Lung (tissue), 12 donors: ENCODE results near the gene PALLD. TPM values are rescaled to one million over a fixed set of nuclear protein-coding genes. Genes with fewer than 3 reads are reported as not detected.

Experiments
- ATAC-seq: fragments of 200-7000 bp; cut with Tn5 transposase; one replicate; pipeline ENCODE4 v1.9.1; 2020; ENCODE audit warnings: moderate number of reproducible peaks; ENCODE audit not compliant: insufficient read depth, low FRiP score
- DNase-seq, 3 donors: peaks; one replicate each; pipeline ENCODE4 v3.0.0-alpha.2; 2013 to 2017
- H3K27ac ChIP-seq, 2 donors: one replicate each; pipeline ENCODE4 v1.5.1; 2013; ENCODE audit warnings: mild to moderate bottlenecking in 2 of 2, moderate library complexity in 2 of 2, control low read depth in 1 of 2, inconsistent platforms in 1 of 2, low read depth in 1 of 2, low read length in 1 of 2
- H3K27me3 ChIP-seq, 3 donors: one replicate each; pipeline ENCODE4 v1.5.1; 2013; ENCODE audit warnings: low read length in 2 of 3; ENCODE audit not compliant: control insufficient read depth in 3 of 3, insufficient read depth in 3 of 3
- H3K36me3 ChIP-seq, 4 donors: one replicate each; pipeline ENCODE4 v1.5.1; 2013; ENCODE audit warnings: low read length in 4 of 4, mild to moderate bottlenecking in 1 of 4, moderate library complexity in 1 of 4; ENCODE audit not compliant: control insufficient read depth in 4 of 4, insufficient read depth in 4 of 4
- H3K4me1 ChIP-seq, 5 donors: one replicate each; pipeline ENCODE4 v1.5.1; 2013; ENCODE audit warnings: low read length in 5 of 5, mild to moderate bottlenecking in 2 of 5, moderate library complexity in 1 of 5; ENCODE audit not compliant: control insufficient read depth in 5 of 5, insufficient read depth in 5 of 5
- H3K4me3 ChIP-seq: one replicate; pipeline ENCODE4 v1.5.1; 2013; ENCODE audit warnings: mild to moderate bottlenecking, control low read depth, moderate library complexity
- H3K9ac ChIP-seq, 2 donors: one replicate each; pipeline ENCODE4 v1.5.1; 2013; ENCODE audit warnings: low read length in 2 of 2, control low read depth in 1 of 2; ENCODE audit not compliant: insufficient read depth in 1 of 2
- H3K9me3 ChIP-seq, 4 donors: one replicate each; pipeline ENCODE4 v1.5.1; 2013; ENCODE audit warnings: low read length in 3 of 4, mild to moderate bottlenecking in 1 of 4, moderate library complexity in 1 of 4; ENCODE audit not compliant: control insufficient read depth in 4 of 4, insufficient read depth in 3 of 4
- WGBS, 2 donors: extraction: QIAGEN DNeasy Blood & Tissue Kit; methylation state at CpG; one replicate each; pipeline ENCODE4 v1.1.7; 2013; 5-methylcytosine and 5-hydroxymethylcytosine counted together
- polyA plus RNA-seq, 2 donors: library from polyadenylated mRNA; stranded (reverse); fragments of 200-250 nt; gene quantifications; one replicate each; pipeline ENCODE4 v1.2.1, GENCODE V29; 2013
- total RNA-seq, 2 donors: library from RNA; depleted of rRNA in 1 of 2; stranded (reverse); fragments of >200 nt in 1 of 2; gene quantifications; one replicate each; pipeline ENCODE4 v1.2.1, GENCODE V29; 2014 to 2021
- TF ChIP-seq, protein P1 (sequence below): IDR thresholded peaks from 2 replicates; pipeline ENCODE4 v1.5.1; 2012; ENCODE audit warnings: mild to moderate bottlenecking; ENCODE audit errors: control extremely low read depth, extremely low read depth
- donor health status: control.
- donor health status: control.
- donor health status: Bipolar disorder and iron deficiency.
- donor health status: healthy.
- donor health status: DM: yes; HTN: yes; CAD: no.

PALLD gene
- total and polyA plus RNA-seq, 4 donors, result 20.7 to 139 (median 63.0) TPM

DNA sequence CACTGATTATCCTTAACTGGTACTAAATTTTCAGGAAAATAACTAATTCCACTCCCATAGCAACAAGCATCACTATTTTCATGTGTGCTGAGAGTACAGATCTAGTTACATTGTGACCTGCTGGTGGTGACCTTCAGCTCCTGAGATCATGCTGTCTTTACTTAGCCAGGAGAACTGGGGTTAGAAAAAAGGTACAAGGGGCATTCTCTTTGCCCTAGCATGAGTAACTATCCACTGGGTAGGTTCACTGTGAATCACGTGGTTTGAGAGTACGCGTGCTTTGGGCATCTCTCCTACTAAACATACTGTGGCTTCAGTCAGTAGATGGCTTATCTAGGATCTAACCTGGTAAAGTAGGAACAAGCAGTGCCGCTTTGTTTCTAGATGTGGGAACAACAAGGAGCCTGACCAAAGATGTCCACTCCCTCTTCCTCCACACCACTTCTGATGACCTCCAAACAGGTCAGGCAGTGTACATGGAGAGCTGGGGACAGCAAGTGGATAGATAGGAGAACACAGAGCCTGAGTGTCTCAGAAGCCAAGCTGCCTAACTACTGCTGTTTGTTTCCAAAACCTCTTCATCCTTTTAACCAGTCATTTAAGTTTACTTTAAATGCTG, 423.0 kb downstream of the PALLD start:
- no peak overlapping the region for H3K4me3 ChIP-seq
- TF ChIP-seq, protein P1, sequence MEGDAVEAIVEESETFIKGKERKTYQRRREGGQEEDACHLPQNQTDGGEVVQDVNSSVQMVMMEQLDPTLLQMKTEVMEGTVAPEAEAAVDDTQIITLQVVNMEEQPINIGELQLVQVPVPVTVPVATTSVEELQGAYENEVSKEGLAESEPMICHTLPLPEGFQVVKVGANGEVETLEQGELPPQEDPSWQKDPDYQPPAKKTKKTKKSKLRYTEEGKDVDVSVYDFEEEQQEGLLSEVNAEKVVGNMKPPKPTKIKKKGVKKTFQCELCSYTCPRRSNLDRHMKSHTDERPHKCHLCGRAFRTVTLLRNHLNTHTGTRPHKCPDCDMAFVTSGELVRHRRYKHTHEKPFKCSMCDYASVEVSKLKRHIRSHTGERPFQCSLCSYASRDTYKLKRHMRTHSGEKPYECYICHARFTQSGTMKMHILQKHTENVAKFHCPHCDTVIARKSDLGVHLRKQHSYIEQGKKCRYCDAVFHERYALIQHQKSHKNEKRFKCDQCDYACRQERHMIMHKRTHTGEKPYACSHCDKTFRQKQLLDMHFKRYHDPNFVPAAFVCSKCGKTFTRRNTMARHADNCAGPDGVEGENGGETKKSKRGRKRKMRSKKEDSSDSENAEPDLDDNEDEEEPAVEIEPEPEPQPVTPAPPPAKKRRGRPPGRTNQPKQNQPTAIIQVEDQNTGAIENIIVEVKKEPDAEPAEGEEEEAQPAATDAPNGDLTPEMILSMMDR, result no peak
- DNase-seq, result no peak
- WGBS, 2 donors, result 88 to 95% methylated on average over 4 of the region's 4 CpGs
- peaks cover 4 to 42% (median 23%) of the 10 kb centered on the region in 4 donors for H3K36me3 ChIP-seq
- H3K4me1 ChIP-seq, result no peaks in the 10 kb centered on the region
- H3K9ac ChIP-seq, result no peak overlapping the region
- no peak for ATAC-seq
- H3K27me3 ChIP-seq, result no peaks in the 10 kb centered on the region
- H3K9me3 ChIP-seq, result no peaks in the 10 kb centered on the region
- peak overlapping the region in 1 of 2 donors; percentile 5 for H3K27ac ChIP-seq

DNA sequence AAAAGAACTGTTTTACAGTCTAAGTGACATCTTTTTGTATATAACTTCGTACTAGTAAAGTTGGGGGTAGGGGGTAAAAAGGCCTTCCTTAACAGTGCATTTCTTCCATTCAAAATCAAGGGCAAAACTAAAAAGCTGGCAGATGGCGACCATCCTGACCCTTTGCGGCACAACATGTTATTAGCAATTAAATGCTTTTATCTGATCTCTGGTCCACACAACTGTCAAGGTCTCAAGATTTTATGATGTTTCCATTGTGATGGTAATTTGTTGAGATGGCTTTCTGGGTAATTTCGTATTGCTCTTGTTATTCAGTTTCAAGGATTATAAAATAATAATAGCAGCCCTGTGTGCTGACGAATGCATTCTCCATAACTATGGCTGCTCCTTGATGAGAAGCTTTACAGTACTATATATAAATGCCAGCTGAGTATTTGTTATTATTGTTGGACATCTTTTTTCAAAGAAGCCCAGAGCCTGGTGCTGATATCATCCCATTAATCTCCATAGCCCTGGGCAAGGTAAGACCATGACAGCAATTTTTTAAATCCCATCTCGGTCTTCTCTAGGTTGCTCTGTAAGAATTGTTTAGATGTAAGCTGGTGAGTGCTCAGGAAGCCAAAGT, 423.7 kb downstream of the PALLD start:
- H3K4me3 ChIP-seq, result no peak overlapping the region
- H3K27ac ChIP-seq, result peak overlapping the region in 1 of 2 donors; percentile 5
- no peaks in the 10 kb centered on the region for H3K4me1 ChIP-seq
- peaks cover 4 to 47% (median 26%) of the 10 kb centered on the region in 4 donors for H3K36me3 ChIP-seq
- DNase-seq, result no peak
- no peaks in the 10 kb centered on the region for H3K9me3 ChIP-seq
- TF ChIP-seq, protein P1, result no peak
- H3K9ac ChIP-seq, result no peak overlapping the region
- WGBS, 2 donors, result 90 to 92% methylated on average over 6 of the region's 6 CpGs
- no peaks in the 10 kb centered on the region for H3K27me3 ChIP-seq
- ATAC-seq, result no peak

DNA sequence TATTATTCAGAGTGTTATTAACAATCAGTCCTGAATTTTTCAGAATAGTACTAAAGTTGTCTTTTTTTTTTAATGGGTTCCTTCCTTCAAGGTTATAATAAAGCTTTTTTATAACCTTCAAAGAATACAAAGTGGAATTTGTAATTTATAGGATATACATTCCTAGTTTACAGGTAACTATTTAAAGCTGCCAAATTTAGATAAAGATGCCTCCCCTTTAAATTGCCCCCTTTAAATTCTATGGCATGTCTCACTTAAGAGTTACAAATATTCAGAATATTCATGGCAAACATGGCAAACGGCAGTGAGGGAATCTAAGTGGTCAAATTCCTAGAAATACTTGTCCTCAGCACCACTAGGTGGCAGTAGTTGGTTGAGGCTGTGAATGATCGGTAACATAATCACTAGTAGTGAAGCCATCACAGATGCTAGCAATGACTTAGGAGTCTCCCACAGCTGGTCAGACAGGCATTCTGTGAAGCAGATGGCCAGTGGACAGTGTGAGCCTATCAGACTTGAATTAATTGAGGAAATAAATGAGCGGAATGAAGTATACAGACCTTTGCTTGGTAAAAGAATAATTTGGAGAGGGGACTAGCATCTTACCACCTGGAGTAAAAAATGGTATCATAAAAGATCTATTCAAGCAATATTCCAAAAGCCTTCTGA, 426.8 kb downstream of the PALLD start:
- no peaks in the 10 kb centered on the region for H3K4me1 ChIP-seq
- H3K4me3 ChIP-seq, result no peak overlapping the region
- peak; percentile 72 to 90 (median 86) for DNase-seq
- H3K27ac ChIP-seq, result no peak overlapping the region
- H3K36me3 ChIP-seq, result peaks cover 8 to 55% (median 34%) of the 10 kb centered on the region in 4 donors
- peak; percentile 81 for ATAC-seq
- H3K9ac ChIP-seq, result no peak overlapping the region
- no peaks in the 10 kb centered on the region for H3K9me3 ChIP-seq
- no peaks in the 10 kb centered on the region for H3K27me3 ChIP-seq
- WGBS, 2 donors, result 17 to 18% methylated on average over 3 of the region's 3 CpGs
- TF ChIP-seq, protein P1, result peak; percentile 63
